ENCODE measurements around the gene RHOT1. TPM values are rescaled to one million over a fixed set of nuclear protein-coding genes. Genes with fewer than 3 reads are reported as not detected.
A peak's percentile ranks its signal among the peaks of the same experiment; 100 is the strongest.

RHOT1 gene
- total and polyA plus RNA-seq, 8 donors: 11.6 to 26.7 (median 16.0) TPM

- intact Hi-C loops (cut with DNase I): no loop called here
- no peak for ATAC-seq
- DNase-seq: no peak
- no peaks in the 10 kb centered on the region for H3K27me3 ChIP-seq
- H3K27ac ChIP-seq: no peak overlapping the region
- WGBS, 2 donors: 84 to 88% methylated on average over 4 of the region's 4 CpGs
- no peak for TF ChIP-seq CTCF (IDR thresholded peaks at IDR 0.05)
- H3K4me1 ChIP-seq: peaks cover 6 to 8% (median 7%) of the 10 kb centered on the region in 3 donors
- no peak overlapping the region for H3K4me3 ChIP-seq
- no peak for FAIRE-seq
- H3K9me3 ChIP-seq: no peaks in the 10 kb centered on the region
- H3K36me3 ChIP-seq: peaks cover 0 to 13% (median 4%) of the 10 kb centered on the region in 3 donors
Measured at GRCh38 chr17:32157225-32157624, 14.9 kb downstream of the RHOT1 start.

DNA sequence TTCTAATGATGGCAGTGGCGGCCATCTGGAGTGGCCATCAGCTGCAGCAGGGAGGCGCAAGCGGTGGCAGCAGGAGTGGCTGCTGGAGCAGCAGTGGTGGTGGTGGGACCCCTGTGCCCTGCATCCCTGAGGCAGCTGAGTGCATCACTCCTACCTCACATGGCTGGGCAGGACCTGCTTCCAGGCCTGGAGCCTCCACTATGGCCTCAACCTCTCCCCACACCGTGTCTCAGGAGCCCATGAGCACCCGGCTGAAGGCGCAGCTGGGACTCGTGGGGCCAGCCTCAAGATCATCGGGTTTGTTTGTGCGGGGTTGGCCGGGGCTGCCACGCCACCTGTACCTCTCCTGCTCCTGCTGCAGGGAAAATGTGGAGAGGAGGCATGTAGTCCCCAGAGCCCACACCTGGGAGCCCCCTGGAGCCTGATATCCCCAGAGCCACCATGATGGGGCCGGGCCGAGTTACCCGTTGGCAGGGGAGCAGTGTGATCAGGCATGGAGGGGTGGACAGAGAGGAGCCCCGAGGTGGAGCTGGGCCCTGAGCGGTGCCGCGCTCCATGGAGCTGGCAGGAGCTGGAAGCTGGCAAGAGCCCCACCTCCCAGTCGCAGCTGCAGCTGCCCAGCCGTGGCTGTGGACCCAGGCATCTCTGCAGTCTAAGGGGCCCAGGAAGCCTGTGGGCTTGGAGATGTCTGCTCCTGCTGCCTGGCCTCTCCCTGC, 16.7 kb downstream of the RHOT1 start:
- Histone ChIP-seq H3K4me1 (no peaks in the 10 kb centered on the region), H3K36me3 (peaks cover 0 to 7% (median 4%) of the 10 kb centered on the region in 3 donors), H3K27me3 (no peaks in the 10 kb centered on the region), H3K4me3 (no peak overlapping the region), H3K27ac (no peak overlapping the region), H3K9me3 (no peaks in the 10 kb centered on the region)
- FAIRE-seq (no peak), DNase-seq (peak in 1 of 6 donors; percentile 54), ATAC-seq (no peak)
- intact Hi-C loops (cut with DNase I): no loop called here
- 93 to 94% methylated on average over 20 of the region's 20 CpGs for WGBS, 2 donors
- no peak for TF ChIP-seq CTCF (IDR thresholded peaks at IDR 0.05)

GRCh38 chr17:32159586-32160438, 17.5 kb downstream of the RHOT1 start:
- Histone ChIP-seq H3K36me3 (peaks cover 0 to 7% (median 4%) of the 10 kb centered on the region in 3 donors), H3K27me3 (no peaks in the 10 kb centered on the region), H3K9me3 (no peaks in the 10 kb centered on the region), H3K4me1 (no peaks in the 10 kb centered on the region), H3K4me3 (no peak overlapping the region), H3K27ac (no peak overlapping the region)
- DNase-seq (no peak), ATAC-seq (no peak), FAIRE-seq (no peak)
- intact Hi-C loops (cut with DNase I): no loop called here
- TF ChIP-seq CTCF (IDR thresholded peaks at IDR 0.05): no peak
- WGBS, 2 donors: 93 to 96% methylated on average over 18 of the region's 18 CpGs

DNA sequence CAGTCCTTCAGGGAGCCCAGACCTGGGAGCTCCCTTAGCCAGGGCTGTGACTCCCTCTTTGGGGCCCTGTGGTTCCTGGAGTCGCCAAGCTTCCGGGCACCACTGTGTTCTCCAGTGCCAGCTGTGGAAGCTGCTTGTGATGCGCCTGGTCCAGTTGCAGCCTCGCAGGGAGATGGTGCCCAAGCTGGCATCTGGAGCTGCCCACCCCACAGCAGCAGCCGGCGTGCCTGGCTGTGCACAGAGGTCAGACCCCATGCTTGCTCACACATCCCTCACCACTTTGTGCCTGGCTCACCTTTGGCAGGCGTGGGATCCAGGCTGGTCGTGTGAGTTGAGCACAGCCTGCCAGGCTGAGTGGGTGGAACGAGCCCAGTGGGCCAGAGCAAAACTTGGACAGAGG, 18.2 kb downstream of the RHOT1 start:
- ATAC-seq (no peak), DNase-seq (no peak), FAIRE-seq (no peak)
- no peaks in the 10 kb centered on the region for H3K9me3 ChIP-seq
- H3K4me3 ChIP-seq: no peak overlapping the region
- H3K27ac ChIP-seq: no peak overlapping the region
- peaks cover 0 to 7% (median 4%) of the 10 kb centered on the region in 3 donors for H3K36me3 ChIP-seq
- TF ChIP-seq CTCF (IDR thresholded peaks at IDR 0.05): no peak
- no peaks in the 10 kb centered on the region for H3K4me1 ChIP-seq
- H3K27me3 ChIP-seq: no peaks in the 10 kb centered on the region
- intact Hi-C loops (cut with DNase I): no loop called here
- WGBS, 2 donors: 94 to 100% methylated on average over 9 of the region's 9 CpGs

All from pancreas (tissue), 10 donors.